SHP77 treated with DMSO at 0.1 percent for 48 hours (cell line): ENCODE data around the gene COX5B.
"Not testable (repeated sequence)": the region's sequence is repeated elsewhere in the genome, so short reads cannot be mapped to it uniquely, and the experiment has no call there.

Source experiments
- DNase-seq: peaks from one replicate; lab custom pipeline; 2025; lab: John Stamatoyannopoulos, UW

COX5B gene

DNA sequence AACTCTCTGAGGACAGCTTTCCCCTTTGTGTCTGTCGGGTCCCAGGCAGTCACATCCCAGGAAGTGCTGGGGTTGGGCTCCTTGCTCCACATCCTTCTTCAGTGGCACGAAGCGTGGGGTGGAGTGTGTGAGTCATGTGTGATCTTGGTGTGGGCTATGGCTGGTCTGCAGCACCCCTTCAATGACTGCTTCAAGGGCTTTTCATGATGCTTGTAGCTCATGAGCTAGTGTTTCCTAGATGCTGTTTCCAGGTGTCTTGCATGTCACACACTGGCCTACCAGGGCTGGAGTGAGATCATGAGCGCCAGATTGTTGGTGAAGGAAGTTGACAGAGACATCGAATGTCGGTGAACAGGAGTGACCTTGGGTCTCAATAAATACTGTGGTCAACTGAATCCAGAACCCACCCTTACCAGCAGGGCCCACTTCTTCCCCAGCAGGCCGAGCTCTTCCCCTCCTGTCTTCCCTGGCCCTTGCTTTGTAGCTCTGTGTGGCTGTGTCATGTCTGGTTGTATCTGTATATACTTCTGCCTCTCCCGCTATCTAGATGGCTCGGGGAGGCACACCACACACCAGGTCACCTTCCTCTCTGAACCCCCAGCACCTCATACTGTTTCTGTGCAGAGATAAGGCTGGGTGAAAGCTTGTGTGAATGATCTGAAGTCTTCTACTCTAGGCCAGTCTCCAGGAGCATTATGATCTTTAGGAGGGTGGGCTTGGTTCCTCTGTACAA is 27.5 kb downstream of the COX5B start:
- no peak for DNase-seq

DNA sequence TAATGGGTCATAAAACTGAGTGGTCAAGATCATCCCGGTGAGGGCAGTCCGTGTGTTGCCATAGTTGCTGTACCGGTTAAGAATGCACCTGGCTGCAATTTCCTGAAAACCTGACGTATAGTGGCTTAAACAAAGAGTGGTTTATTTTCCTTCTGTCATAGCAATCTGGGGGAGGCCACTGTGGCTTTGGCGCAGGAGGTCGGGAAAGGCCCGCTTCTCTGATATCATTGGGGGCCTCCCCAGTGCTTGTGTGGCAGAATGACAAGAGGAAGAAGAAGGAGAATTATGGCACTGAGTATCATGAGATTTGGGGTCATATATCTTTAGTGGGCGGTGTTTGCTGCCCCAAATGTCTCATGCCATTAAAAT is 28.0 kb downstream of the COX5B start:
- no peak for DNase-seq

DNA sequence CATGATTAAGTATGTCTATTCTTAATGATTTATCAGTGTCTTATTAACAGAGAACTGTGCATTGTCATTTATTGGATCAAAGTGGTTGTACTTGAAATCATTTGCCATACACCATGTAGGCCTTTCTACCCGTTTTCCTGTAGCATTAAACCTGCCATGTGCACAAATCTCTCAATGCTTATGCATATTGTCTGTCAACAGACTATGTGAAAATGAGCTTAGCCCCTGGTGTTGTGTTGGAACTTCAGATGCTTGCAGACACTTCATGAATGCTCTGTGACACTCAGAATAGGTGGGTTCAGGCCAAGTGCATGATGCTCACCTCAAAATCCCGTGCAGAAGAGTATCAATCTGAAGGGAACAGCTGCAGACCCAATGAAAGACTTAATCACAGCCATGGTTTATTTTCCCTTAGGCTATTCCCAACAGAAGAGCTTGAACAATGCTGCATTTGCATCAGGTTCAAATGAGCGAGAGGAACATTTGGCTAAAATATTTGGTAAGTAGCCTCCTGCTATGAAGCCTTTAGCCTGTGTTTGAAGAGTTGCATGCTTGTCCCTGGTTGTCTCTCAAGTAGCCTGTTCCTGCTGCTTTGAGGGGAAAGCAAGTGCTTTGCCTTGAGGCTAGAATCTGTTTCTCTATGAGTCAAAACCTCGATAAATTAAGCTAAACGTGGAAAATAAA is 29.7 kb downstream of the COX5B start:
- no peak for DNase-seq

GRCh38 chr2:97676620-97677019 is 30.8 kb downstream of the COX5B start:
- DNase-seq, result no peak

- DNase-seq, result no peak
Observed at GRCh38 chr2:97677480-97677879, 31.6 kb downstream of the COX5B start.

- no peak for DNase-seq
Observed at GRCh38 chr2:97678298-97678697, 32.4 kb downstream of the COX5B start.

- DNase-seq, result not testable (repeated sequence)
Observed at GRCh38 chr2:97687235-97687634, 41.4 kb downstream of the COX5B start.

DNA sequence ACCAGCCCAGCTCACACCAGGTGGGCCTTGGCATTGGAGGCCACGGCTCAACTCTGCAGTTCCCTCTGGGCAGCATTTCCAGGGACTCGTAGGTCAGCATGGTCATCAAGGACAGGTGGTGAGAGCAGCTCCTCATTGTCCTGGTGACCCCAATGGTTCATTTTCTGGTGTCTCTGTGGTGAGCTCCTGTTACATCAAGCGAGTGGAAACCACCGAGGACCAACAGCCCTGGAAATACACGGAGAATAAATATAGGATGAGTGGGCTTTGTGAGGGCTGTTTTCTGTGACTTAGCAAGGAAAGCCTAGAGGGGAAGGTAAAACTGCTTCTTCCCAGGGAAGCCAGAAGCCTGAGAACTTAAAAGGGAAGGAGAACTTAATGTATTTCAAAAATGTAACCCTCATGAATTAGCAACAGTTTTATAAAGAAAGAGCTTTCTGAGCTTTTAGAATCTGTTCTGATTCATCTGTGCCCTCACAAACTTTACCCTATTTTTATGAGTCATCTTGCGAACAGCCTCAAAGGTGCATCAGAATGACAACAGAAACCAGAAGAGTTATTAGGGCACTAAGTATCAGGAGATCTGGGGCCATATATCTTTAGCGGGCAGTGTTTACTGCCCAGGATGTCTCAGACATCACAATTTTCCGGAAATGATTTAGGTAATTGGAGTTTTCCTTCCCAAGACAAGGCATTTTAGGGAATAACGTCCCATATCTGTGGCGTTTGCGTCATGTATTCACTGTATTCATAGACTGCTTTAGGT is 42.4 kb downstream of the COX5B start:
- DNase-seq, result no peak

DNA sequence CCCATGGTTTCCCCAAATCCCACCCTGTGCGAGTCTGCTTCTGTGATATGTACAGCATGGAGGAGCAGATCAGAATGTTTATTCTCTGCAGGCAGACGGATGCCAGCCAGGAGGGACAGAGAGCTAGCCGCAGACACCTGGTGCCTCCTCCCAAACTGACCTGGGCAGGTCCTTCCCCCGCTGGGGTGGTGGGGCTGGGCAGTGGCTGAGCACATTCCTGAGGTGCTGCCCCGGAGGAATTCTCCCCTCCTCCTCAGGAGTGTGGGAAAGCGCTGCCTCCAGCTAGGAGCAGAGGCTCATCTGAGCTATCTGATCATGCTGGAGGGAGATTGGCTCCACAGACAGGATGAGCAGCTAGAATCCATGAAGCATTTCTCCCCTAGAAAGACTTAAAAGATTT is 45.3 kb downstream of the COX5B start:
- no peak for DNase-seq

DNA sequence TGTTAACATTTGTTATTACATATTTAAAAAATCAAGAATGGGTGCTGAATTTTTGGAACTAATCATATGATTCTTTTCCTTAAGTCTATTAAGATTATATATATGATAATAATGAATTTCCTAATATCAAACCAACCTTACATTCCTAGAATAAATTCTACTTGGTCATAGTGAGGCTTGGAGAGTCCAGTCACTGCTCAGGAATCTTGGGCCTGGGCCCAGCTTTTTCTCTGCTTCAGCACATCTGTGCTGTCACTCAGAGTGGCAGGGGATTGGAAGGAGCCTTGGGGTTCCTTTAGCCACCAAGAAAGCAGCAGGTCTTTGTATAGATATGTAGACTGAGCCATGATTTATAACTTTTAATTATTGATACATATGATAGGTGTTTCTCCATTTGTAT is 47.6 kb downstream of the COX5B start:
- no peak for DNase-seq

DNA sequence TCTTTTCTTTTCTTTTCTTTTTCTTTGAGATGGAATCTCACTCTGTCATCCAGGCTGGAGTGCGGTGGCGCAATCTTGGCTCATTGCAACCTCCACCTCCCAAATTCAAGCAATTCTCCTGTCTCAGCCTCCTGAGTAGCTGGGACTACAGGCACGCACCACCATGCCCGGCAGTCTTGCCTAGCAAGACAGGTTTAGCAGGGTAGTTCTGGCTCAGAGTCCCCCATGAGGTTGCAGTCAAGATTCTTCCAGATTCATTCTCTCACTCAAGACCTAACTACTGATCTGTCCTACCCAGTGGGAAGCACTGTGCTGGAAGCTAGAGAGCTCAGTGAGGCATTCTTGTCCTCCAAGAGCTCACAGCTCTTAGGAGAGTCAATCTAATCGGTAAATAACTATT is 49.9 kb downstream of the COX5B start:
- DNase-seq, result no peak

DNA sequence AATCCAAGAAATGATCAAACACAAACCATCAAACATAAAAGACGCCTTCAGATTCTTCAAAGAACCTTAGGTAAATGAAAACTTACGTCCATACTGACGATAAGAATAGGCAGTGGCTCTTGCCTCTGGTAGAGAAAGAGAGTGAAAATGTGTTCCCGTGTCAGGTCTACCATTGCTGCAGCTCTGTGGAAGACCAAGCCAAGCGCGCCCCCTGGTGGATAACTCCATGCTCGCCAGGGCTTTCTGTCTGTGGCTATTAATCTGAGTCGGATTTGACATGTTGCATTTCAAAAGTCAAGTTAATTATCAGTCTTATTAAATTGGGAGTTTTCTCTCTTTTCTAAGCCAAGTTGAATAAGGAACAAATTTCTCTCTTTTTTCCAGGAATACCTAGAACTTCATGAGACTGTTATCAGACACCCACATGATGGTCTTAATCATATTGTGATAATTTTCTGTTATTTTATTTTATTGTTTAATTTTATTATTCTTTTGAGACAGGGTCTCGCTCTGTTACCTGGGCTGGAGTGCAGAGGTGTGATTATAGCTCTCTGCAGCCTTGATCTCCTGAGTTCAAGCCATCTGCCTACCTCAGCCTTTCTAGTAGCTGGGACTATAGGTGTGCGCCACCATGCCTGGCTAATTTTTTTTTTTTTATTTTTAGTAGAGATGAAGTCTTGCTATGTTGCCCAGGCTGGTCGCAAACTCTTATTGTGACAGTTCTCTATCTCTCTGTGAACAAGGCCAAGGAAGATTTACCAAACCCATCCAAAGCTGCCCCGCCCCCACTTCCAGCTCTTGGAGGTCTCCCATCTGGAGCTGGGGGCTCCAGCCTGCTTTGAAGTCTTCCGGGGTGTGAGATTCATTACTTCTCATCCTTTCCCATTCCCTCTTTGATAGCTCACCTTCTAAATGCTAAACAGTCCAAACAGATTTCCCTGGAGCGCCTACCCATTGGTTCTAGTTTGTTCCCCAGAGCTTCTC is 51.7 kb downstream of the COX5B start:
- DNase-seq, result peak; percentile 30
